Peyer's patch (tissue), 4 donors: ENCODE data around the gene GGCX.

Experiments used
- CTCF ChIP-seq, 6 experiments: fragments of 450-650 bp in 4 of 6; fragments of 200-600 bp in 2 of 6; sonication (generic) in 1 of 6; IDR thresholded peaks; one replicate each; pipeline ENCODE4 v1.5.1; 2017 to 2019; ENCODE audit warnings: antibody characterized with exemption in 6 of 6, mild to moderate bottlenecking in 3 of 6, moderate library complexity in 1 of 6
- POLR2A ChIP-seq, 2 donors: fragments of 450-650 bp; IDR thresholded peaks; one replicate each; pipeline ENCODE4 v1.5.1; 2017; ENCODE audit warnings: antibody characterized with exemption in 2 of 2, mild to moderate bottlenecking in 2 of 2, moderate library complexity in 2 of 2

DNA sequence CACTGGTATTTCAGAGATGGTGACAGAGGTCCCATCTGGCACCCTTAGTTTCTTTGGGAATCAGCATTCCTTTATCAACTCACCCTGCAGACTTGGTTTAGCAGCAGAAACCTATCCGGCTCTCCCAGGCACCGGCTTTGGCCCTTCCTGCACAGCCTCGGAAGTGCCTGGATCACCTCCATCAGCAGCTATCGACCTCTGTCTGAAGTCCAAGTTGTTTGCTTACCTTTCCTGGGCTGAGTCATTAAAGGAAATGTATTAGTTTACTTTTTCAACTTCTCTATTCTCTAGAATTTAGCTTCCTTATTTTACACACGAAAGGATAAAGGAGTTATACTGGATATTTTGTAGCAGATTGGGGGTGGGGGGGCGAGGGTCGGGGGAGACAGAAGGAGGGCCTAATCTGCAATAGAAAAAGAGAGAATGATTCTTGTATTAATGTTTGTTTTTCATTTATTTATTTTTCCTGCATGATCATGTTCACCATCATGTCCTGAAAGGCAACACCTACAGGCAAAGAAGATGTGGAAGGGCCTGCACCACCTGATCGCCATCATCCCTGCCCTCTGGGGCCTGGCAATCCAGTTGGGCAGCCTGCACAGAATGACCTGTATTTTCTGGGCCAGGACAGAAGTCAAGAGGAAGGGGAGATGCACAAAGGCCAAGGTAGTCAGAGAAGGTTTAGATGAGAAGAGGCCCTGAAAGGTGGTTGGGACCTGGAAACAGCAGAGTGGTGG, 44.5 kb downstream of the GGCX start:
- TF ChIP-seq CTCF (IDR thresholded peaks at IDR 0.05) = no peak
- peak; percentile 10 to 12 for TF ChIP-seq POLR2A (IDR thresholded peaks at IDR 0.05)
